IPS-11a (cell line): ENCODE data around the gene SEMA6D.

Source experiments
- H3K4me3 ChIP-seq: one replicate; pipeline ENCODE4 v1.5.1; 2013; ENCODE audit warnings: low read depth, low read length, control low read depth

SEMA6D gene

GRCh38 chr15:47820057-47820746 lies 102.9 kb downstream of the SEMA6D start:
- H3K4me3 ChIP-seq: no peak overlapping the region

GRCh38 chr15:47820747-47821319 lies 103.5 kb downstream of the SEMA6D start:
- no peak overlapping the region for H3K4me3 ChIP-seq

GRCh38 chr15:47822048-47822447 lies 104.7 kb downstream of the SEMA6D start:
- no peak overlapping the region for H3K4me3 ChIP-seq
